ENCODE measurements around the gene UCP1.

- TF ChIP-seq EP300 (IDR thresholded peaks at IDR 0.05) (no peak), CTCF (IDR thresholded peaks at IDR 0.05) (no peak), POLR2A (IDR thresholded peaks at IDR 0.05) (no peak)
These were observed 12.3 kb upstream of the UCP1 start for GRCh38 chr4:140581078-140581477.

Measured in ovary (tissue), 3 donors.